HG02970 (cell line): Measurements from ENCODE around the gene HES3.

Experiments
- ATAC-seq: cut with Tn5 transposase; IDR thresholded peaks from one replicate; pipeline ENCODE4 v1.9.1; 2021; ENCODE audit warnings: mild to moderate bottlenecking, moderate library complexity, moderate number of reproducible peaks; ENCODE audit not compliant: unreplicated experiment, low FRiP score

The HES3 gene

DNA sequence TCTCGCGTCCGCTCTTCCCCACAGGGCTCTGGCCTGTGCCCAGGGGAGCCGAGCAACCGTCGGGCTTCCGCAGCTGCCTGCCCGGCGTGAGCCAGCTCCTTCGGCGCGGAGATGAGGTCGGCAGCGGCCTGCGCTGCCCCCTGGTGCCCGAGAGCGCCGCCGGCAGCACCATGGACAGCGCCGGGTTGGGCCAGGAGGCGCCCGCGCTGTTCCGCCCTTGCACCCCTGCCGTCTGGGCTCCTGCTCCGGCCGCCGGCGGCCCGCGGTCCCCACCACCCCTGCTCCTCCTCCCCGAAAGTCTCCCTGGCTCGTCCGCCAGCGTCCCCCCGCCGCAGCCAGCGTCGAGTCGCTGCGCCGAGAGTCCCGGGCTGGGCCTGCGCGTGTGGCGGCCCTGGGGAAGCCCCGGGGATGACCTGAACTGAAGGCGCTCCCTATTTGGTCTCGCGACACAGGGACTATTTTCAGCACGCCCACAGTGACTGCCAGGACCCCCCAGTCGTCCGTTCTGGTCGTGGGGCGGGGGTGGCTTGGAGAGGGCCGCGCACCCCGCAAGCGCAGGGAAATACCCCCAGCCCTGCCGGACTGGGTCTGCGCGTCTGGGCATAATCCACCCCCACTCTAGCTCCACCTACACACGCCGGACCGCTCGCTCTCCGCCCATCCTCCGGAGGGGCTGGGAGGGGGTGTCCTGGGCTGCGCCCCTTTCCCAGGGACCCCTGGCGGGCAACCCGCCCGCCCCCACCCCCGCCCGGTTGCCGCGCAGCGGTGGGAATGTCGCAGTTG lies 1.3 kb downstream of the HES3 start:
- peak; percentile 66 for ATAC-seq

DNA sequence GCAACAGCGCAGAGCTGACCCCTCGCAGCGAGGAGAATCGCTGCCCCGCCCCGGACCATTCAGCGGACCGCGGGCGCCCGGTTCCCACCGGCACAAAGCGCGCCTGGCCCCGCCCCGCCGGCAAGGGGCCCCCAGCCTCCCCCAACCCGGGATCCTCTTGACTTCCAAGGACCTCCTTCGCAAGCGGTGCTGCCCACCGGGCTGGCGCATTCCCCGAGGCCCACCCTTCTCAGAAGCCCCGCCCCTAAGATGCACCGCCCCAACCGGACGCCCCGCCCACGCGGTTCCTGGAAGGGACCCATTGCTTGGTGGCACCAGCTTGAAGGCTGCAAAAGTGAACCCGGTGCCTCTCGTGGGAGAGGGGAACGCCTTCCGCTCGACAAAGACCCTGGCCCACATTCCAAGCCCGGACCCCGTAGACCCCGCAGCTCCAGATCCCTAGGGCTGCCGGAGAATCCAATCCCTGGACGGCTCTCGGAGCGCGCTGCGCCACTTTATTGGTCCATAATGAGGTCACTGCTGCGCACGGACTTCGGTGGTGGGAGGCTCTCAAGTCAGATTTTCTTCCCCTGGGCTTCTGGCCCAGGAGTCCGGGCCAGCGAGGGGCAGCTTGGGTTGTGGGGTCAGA lies 2.0 kb downstream of the HES3 start:
- ATAC-seq = no peak

DNA sequence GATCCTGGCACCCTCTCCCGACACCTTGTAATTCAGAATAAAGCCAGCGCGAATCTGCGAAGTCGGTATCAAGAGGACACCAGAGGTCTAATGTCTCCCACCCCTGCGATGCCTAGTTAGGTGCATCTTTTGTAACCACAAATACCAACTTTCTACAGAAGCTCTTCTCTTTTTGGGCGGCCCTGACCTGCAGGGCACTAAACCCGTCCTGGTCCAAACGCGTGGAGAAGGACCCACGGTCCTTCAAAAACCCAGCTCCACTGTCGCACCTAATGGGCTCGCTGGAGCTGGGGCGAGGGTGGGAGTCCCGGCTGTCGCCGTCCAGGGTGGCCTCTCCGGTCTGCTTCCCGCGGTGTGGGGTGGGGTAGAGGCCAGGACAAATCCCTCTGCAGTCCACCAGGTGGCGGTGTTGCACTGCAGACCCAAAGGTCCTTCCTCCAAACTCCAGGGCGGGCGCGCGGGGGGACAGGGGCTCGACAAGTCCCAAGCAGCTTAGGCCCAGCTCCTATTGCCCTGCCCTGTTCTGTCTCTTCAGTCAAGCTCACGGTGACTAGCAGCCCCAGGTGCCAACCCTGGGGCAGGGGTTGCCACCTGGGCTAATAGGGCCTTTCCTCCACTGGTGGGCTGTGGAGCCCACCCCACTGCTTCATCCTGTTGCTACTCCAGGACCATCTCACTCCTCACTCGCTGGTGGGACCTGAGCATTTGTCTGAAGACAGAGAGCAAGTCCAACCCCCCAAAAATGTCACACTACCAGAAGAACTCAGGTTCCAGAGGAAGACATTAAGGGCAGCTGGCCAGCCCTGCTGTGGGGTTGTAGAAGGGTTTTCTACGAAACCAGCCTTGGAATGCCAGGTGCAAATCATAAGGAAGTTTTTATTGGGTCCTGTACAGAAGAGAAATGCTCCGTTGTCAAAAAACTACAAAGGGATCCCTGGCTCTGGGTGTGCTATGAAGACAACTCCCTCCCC lies 2.8 kb downstream of the HES3 start:
- ATAC-seq = no peak

DNA sequence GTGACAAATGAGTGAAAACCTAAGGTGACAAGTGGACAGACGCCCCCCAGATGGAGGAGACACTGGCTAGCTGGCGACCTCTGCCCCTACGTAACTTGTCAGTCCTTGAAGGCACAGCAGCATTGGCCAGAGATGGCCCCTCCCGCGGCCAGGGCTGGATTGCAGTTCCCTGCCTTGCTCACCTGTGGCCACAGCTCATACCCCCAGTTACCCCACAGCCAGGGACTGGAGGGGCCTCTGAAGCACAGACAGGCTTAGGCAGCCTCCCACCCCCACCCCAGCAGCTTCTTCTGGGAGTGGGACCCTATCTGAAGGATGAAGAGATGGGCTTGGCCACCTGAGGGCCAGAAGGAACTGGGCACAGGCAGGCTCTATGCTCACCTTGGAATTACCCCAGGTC lies 3.7 kb downstream of the HES3 start:
- ATAC-seq = no peak

DNA sequence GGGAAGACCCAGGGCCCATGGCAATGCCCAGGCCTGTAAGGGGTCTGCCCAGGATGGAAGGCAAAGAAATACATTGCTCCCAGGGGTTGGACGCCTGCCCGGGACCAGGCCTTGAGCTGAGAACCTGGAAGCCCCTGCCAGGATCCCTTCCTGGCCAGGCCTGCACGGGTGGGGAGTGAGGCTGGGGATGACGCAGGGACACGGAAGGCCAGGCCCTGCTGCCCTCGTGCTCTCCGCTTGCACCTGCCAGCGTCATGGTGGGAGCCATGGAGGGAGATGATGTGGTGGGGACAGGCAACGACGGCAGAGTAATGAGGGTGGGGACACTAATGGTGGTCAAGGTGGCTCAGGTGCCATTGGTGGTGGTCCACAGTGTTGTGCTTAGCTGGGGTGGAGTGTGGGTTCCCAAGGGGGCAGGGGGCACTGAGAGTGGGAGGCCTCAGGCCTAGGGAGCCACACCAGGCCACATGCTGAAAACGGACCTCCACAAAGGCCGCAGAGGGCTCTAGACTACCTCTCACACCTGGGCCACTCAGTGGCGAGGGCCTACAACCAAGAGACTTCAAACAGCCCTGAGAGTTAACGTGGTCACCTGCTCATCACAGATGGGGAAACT lies 4.3 kb downstream of the HES3 start:
- ATAC-seq = no peak

DNA sequence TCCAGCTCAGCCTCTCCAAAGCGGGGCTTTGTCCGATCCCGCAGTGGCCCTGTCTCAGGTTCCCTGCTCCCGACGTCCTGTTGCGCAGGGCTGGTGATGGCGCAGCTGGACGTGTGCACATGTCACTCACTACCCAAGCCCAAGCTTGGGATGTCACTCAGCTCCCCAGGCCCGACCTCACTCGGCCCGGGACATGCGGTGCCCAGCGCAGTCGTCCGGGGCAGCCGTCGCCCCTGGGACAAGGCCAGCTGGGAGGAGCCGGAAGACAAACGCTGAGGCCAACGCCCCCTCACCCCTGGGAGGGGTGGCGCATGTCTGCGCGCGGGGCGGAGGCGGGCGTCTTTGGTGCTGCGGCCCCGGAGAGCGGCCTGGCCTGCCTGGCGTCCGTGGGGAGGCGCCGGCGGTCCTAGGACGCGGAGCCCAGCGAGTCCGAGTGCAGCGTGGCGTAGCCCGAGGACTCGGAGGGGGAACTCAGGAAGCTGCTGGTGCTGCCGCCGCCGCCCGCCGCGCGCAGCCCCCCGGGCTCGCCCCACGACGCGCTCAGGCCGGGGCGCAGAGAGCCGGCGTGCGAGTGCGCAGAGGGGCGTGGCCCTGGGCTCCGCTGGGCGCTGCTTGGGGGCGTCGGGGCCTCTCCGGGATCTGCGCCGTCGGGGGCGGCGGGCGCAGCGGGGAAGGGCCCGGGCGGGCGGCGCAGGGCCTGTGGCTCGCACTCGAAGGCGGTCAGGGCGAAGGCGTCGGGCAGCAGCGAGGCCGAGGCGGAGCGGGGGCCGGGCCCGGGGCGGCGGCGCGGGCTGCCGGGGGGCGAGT lies 5.2 kb downstream of the HES3 start:
- no peak for ATAC-seq

DNA sequence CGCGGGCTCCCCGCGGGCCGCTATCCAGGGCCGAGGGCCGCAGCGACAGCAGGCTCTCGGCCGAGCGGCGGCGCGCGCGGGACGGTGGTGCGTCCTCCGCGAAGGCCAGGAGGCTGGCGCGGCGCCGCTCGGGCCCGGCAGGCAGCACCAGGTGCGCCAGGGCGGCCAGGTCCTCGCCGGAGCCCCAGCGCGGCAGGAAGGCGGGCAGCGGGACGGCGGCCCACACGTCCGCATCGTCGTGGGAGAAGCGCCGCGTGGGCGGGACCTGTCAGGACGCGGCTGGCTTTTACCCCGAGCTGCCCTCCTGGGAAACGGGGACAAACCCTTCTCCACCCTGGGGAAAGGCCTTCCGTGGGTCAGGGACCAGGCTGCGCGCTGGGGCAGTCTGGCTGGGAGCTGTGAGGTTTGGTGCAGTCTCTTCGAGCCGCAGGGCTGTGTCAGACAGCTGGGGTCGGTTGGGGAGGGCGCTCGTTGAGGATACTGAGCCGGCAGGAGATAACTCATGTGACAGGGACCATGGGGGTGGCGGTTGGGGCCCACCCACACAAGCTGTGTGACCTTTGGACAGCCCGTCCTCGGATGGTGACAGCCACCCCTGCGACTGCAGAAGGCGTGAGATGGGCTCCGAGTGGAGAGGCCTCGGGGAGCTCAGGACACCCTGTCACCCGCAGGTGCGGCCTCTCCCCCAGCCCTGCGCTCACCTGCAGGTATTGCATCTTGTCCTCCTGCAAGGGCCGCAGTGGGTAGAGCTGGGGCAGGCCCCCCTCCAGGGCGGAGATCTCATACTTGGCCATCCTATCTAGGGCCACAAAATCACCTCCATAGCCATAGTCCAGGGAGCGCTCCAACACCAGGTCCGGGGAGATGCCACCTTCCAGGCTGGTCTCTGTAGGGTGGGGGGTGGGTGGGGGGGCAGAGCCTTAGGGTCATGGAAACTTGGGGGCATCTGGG lies 6.0 kb downstream of the HES3 start:
- ATAC-seq = no peak

DNA sequence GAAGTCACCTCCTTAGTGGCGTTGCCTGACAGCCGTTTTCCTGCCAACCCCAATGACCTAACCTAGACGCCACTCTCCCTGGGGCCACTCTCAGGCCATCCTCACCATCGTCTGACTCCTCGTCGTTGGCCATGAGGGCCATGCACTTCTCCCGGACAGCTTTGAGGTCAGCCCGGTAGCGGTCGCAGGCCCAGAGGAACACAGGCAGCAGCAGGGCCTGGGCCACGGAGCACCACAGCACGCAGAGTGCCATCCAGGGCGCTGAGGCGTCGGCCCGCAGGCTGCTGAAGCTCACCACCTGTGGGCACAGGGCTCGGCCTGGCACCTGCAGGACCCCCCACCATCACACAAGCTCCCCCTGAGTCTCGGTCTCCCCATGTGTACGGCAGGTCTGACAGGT lies 7.3 kb downstream of the HES3 start:
- no peak for ATAC-seq

DNA sequence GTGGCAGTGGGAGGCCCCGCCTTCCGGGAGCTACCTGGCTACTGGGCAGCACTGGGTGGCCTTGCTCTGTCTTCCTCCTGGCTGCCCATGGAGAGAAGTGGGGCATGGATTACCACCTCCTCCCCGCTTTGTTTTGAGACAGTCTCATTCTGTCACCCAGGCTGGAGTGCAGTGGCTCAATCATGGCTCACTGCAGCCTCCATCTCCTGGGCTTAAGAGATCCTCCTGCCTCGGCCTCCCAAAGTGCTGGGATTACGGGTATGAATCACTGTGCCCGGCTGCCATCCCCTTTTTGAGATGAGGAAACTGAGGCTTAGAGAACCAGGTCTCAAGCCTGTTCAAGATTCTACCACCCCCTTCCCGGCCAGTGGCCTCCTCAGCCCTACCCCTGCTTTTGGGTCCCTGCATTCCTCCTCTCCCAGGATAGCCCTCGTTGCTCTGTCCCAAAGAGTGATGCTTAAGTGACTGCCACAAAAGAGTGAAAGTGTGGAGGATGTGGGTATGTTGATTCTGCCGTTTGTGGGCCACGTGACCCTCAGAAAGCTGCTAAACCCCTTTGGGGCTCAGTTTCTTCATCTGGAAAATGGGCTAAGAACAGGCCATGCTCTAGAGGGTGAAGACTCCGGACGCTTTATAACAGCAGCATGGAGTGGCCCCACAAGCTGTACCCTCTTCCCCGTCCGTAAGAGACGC lies 7.8 kb downstream of the HES3 start:
- no peak for ATAC-seq

DNA sequence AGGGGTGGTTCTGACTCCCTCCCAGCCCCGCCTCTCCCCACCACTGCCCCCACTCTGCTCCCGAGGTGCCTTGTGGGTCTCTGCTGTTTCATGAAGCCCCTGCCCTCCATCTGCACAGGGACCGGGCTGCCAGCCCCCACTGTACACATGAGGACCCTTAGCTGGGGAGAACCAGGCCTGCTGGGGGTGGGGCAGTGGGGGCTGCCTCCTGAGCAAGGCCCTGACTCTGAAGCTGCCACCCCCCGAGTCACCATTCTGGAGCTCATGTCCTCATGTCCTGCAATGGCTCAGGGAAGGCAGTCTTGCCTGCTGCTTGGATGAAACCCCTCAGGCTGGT lies 8.4 kb downstream of the HES3 start:
- ATAC-seq = no peak

DNA sequence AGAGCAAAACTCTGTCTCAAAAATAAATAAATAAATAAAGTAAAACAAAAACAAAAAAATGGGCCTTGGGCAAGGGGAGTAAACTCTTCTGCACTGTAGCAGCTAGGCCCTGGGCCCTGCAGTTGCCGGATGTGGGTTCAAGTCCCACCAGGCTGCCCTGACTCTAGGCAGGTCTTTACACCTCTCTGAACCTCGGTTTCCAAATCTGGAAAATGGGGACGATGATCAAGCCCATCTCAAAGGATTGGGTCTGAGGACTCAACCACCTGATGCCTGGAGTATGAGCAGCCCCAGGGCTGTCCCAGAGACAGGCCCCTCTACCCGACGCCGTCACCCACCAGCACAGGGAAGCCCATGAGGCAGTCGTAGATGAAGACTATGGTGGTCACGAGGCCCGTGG lies 9.4 kb downstream of the HES3 start:
- no peak for ATAC-seq

DNA sequence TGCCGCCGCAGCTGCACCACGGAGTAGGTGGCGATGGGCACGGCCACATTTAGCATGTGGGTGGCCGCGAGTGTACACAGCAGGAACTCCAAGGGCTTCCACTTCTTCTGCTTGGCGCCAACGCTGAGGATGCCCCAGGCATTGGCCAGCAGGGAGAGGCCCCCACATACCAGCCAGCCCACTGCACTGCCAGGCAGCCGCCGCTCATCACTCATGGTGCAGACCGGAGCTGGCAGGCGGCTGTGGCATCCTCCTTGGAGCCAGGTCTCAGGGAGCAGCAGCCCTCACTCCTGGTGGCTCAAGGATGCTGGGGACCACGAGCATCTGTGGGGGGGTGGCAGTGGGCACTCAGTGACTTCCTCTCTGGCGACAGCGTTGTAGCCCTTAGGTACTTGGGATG lies 10.7 kb downstream of the HES3 start:
- ATAC-seq = no peak

DNA sequence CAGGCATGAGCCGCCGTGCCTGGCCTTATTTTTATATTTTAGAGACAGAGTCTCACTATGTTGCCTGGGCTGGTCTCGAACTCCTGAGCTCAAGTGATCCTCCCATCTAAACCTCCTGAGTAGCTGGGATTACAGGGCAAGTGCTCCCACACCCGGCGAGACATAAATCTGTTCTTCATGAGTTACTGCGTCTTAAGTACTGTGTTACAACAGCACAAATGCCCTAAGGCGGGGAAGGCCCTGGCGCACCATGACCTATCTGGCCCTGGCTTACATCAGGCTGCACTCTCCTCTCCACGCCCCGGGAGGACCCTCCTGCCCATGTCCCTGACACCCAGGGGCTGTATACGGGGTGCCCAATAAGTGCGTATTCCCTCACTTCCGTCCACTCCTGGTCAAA lies 12.7 kb downstream of the HES3 start:
- ATAC-seq = no peak

DNA sequence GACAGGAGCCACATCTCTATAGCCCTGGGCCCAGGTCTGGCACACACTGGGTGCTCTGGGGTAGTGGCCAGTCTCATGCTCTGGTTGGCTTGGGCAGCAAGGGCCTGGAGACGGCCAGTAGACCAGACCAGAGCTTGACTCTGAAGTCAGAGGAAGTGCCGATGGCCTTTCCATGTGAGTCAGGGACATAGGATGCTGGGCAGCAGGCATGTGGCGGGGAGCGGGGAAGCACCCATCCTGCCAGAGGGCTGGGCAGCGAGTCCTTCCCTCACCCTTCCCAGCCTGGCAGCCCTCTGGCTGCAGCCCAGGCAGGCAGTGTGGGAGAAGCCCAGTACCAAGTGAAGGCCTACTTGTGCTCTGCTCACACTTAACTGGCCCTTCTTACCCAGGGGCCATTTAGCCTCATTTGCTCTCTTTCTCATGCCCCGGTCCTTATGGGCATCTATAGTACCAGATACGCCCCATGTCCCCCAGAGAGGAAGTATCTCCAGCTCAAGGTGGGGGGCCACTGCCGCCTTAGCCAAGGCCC lies 13.6 kb downstream of the HES3 start:
- ATAC-seq = no peak

DNA sequence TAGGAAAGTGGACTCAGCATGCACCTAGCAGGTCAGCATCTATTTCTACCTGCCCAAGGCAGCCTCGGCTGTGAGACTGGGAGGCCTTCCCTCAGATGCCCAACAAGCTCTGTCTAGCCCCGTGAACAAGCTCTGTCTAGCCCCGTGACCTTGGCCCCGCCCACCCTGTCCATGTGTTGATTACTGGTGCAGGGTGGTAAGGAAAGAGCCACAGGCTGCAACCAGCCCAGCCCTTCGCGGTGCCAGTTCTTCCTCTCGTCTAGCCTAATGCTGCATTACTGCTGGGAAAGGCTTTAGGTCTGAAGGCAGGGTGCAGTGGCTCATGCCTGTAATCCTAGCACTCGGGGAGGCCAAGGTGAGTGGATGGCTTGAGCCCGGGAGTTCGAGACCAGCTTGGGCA lies 14.7 kb downstream of the HES3 start:
- ATAC-seq = no peak

DNA sequence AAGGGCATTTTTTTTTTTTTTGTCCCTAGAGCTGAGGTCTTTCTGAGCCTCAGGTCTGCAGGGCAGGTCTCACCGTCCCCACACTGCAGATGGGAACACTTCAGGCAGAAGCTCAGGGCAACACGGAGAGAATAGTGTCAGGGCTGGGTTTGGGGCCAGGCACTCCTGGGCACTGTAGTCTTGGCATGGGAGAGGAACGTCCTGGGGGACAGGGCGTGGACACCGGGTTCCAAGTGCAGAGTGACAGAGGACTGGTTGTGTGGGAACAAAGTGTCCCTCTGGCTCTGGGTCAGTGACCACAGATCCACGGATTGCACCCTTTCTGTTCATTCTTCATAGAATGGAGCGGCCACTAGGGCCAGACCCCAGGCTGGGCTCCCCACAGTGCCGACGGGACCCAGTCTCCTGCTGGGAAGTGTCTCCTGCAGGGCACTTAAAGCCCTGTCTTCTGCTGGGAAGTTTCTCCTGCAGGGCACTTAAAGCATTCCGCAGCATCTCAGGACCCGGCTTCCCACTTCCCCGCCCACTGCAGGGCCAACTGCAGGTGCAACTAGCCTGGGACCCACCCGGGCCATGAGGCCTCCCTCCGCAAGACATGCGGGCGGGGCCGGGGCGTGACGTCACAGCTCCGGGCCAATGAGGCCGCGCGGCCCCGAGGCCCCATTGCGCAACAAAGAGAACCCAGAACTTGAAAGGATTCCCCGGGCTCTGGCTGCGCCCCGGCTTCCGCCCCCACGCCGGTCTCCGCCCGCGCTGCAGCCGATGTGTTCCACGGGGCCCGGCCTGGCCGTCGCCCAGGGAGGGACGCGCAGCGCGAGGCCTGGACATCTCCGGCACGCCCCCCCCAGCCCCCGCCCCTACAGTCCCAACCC lies 15.7 kb downstream of the HES3 start:
- ATAC-seq = no peak

DNA sequence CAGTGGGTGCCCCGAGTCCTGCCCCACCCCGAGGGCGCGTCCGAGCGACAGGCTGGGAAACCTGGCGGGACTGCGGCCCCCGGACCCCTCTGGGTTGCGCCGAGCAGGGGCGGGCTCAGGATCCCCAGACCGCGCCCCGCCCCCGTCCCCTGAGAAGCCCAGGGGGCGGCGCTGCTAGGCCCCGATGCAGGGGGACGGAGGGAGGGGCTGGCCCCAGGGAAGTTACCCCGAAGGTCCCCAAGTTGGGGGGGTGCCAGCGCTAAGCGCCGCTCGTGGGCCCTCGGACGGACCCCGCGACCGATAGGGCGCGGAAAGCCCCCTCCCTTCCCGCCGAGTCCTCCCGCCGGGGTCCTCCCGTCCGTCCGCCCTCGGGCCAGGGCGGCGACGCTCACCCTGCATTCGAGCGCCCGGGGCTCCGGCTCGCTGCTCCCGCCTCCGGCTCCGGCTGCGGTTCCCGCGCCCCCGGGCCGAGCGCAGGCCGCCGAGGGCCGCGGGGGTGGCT lies 16.5 kb downstream of the HES3 start:
- ATAC-seq = no peak
